DND-41 (cell line): ENCODE measurements around the gene CEMIP.
A peak's percentile ranks its signal among the peaks of the same experiment; 100 is the strongest.

Source experiments
- ATAC-seq: fragments of 200-7000 bp; cut with Tn5 transposase; 3 replicates; pipeline ENCODE4 v1.9.1; 2021; ENCODE audit warnings: low read depth; ENCODE audit not compliant: insufficient read depth
- DNase-seq: peaks from one replicate; pipeline ENCODE4 v3.0.0-alpha.2; 2020
- H2AFZ ChIP-seq: 2 replicates; pipeline ENCODE4 v1.6.0; 2012; ENCODE audit warnings: low read depth, low read length
- H3K27ac ChIP-seq: 2 replicates; pipeline ENCODE4 v1.5.1; 2012; ENCODE audit warnings: low read length, inconsistent platforms
- H3K27me3 ChIP-seq: fragments of 200-600 bp; sonication (generic); 2 replicates; pipeline ENCODE4 v1.6.0; 2012; ENCODE audit warnings: low read length, mild to moderate bottlenecking, inconsistent platforms; ENCODE audit not compliant: insufficient read depth, poor library complexity
- H3K36me3 ChIP-seq: 2 replicates; pipeline ENCODE4 v1.5.1; 2012; ENCODE audit warnings: low read length, inconsistent platforms; ENCODE audit not compliant: insufficient read depth
- H3K4me1 ChIP-seq: 2 replicates; pipeline ENCODE4 v1.5.1; 2012; ENCODE audit warnings: mild to moderate bottlenecking, low read length; ENCODE audit not compliant: insufficient read depth
- H3K4me2 ChIP-seq: 2 replicates; pipeline ENCODE4 v1.6.0; 2012; ENCODE audit warnings: mild to moderate bottlenecking, moderate library complexity, low read length, inconsistent platforms; ENCODE audit not compliant: insufficient read depth
- H3K4me3 ChIP-seq, 2 experiments: fragments of 200-600 bp in 1 of 2; shearing (Covaris generic) in 1 of 2; 2 replicates each; pipeline ENCODE4 v1.5.1; 2012 to 2016; ENCODE audit warnings: inconsistent platforms in 2 of 2, low read length in 2 of 2, mild to moderate bottlenecking in 2 of 2, low read depth in 1 of 2, moderate library complexity in 1 of 2
- H3K79me2 ChIP-seq: 2 replicates; pipeline ENCODE4 v1.6.0; 2012; ENCODE audit warnings: low read length, inconsistent platforms; ENCODE audit not compliant: insufficient read depth
- H3K9ac ChIP-seq: 2 replicates; pipeline ENCODE4 v1.6.0; 2012; ENCODE audit warnings: low read depth, mild to moderate bottlenecking, inconsistent platforms, low read length, moderate library complexity
- H3K9me3 ChIP-seq: 2 replicates; pipeline ENCODE4 v1.5.1; 2012; ENCODE audit warnings: low read length, moderate library complexity, mild to moderate bottlenecking, inconsistent platforms; ENCODE audit not compliant: insufficient read depth, severe bottlenecking
- H4K20me1 ChIP-seq: 2 replicates; pipeline ENCODE4 v1.6.0; 2012; ENCODE audit warnings: low read length; ENCODE audit not compliant: insufficient read depth
- EZH2 ChIP-seq: IDR thresholded peaks from 3 replicates; pipeline ENCODE4 v1.6.1; 2012; ENCODE audit warnings: borderline replicate concordance, low read depth, mild to moderate bottlenecking, moderate library complexity, low read length, inconsistent platforms; ENCODE audit not compliant: severe bottlenecking
- TF ChIP-seq, protein P1 (sequence below): IDR thresholded peaks from 2 replicates; pipeline ENCODE4 v1.5.1; 2012; ENCODE audit warnings: borderline replicate concordance, low read length, moderate library complexity, mild to moderate bottlenecking; ENCODE audit not compliant: poor library complexity, severe bottlenecking; ENCODE audit errors: extremely low read depth

The CEMIP gene

GRCh38 chr15:80990955-80991354 lies 211.8 kb downstream of the CEMIP start:
- Histone ChIP-seq H3K9ac (no peak overlapping the region), H3K27me3 (no peaks in the 10 kb centered on the region), H3K4me3 (no peak overlapping the region), H4K20me1 (peaks cover 11% of the 10 kb centered on the region; the same call in 1 of the 2 replicates), H3K27ac (no peak overlapping the region), H3K79me2 (peaks cover 36% of the 10 kb centered on the region), H3K4me2 (peak overlapping the region; percentile 93; the same call in 1 of the 2 replicates), H3K36me3 (peaks cover 8% of the 10 kb centered on the region; the same call in 1 of the 2 replicates), H2AFZ (no peak overlapping the region; the same call in 1 of the 2 replicates), H3K4me1 (peaks cover 41% of the 10 kb centered on the region), H3K9me3 (no peaks in the 10 kb centered on the region)
- DNase-seq (no peak), ATAC-seq (no peak)
- TF ChIP-seq, protein P1, sequence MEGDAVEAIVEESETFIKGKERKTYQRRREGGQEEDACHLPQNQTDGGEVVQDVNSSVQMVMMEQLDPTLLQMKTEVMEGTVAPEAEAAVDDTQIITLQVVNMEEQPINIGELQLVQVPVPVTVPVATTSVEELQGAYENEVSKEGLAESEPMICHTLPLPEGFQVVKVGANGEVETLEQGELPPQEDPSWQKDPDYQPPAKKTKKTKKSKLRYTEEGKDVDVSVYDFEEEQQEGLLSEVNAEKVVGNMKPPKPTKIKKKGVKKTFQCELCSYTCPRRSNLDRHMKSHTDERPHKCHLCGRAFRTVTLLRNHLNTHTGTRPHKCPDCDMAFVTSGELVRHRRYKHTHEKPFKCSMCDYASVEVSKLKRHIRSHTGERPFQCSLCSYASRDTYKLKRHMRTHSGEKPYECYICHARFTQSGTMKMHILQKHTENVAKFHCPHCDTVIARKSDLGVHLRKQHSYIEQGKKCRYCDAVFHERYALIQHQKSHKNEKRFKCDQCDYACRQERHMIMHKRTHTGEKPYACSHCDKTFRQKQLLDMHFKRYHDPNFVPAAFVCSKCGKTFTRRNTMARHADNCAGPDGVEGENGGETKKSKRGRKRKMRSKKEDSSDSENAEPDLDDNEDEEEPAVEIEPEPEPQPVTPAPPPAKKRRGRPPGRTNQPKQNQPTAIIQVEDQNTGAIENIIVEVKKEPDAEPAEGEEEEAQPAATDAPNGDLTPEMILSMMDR = no peak
- TF ChIP-seq EZH2 = no peak

- H3K79me2 ChIP-seq = peaks cover 31% of the 10 kb centered on the region
- H3K9me3 ChIP-seq = no peaks in the 10 kb centered on the region
- peaks cover 8% of the 10 kb centered on the region; the same call in 1 of the 2 replicates for H3K36me3 ChIP-seq
- H2AFZ ChIP-seq = no peak overlapping the region
- H3K27ac ChIP-seq = no peak overlapping the region
- no peak overlapping the region for H3K4me3 ChIP-seq
- TF ChIP-seq, protein P1 = peak; percentile 7
- no peak for TF ChIP-seq EZH2
- H3K9ac ChIP-seq = no peak overlapping the region
- peaks cover 41% of the 10 kb centered on the region for H3K4me1 ChIP-seq
- peaks cover 11% of the 10 kb centered on the region; the same call in 1 of the 2 replicates for H4K20me1 ChIP-seq
- ATAC-seq = no peak
- no peak overlapping the region for H3K4me2 ChIP-seq
- H3K27me3 ChIP-seq = no peaks in the 10 kb centered on the region
- peak; percentile 18 for DNase-seq
Observed at GRCh38 chr15:80991421-80991820, 212.3 kb downstream of the CEMIP start.

GRCh38 chr15:80992006-80992405 lies 212.8 kb downstream of the CEMIP start:
- Histone ChIP-seq H3K27me3 (no peaks in the 10 kb centered on the region), H3K4me3 (no peak overlapping the region), H3K9me3 (no peaks in the 10 kb centered on the region), H4K20me1 (peaks cover 5% of the 10 kb centered on the region; the same call in 1 of the 2 replicates), H3K4me2 (no peak overlapping the region), H3K27ac (no peak overlapping the region), H3K36me3 (peaks cover 2% of the 10 kb centered on the region; the same call in 1 of the 2 replicates), H3K9ac (no peak overlapping the region), H3K4me1 (peaks cover 35% of the 10 kb centered on the region), H3K79me2 (peaks cover 25% of the 10 kb centered on the region), H2AFZ (no peak overlapping the region)
- TF ChIP-seq EZH2 = no peak
- TF ChIP-seq, protein P1 = no peak
- ATAC-seq (no peak), DNase-seq (no peak)

DNA sequence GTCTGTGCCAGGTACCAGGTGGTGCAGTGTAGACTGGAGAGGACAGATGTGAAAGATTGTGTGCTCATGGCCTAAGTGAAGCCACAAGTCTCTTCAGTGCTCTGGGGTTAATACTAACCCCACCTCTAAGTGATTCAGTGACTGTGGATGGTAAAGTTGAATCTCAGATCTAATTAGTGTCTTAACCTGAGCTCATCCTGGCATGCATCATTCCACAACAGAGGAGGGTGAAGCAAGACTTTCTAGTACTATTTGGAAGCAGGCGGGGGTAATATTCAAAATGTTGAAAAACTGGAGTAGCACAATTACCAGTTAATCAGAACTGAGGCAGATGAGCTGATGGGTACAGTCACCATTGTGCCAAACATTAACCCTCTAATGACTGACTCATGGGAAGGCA lies 213.3 kb downstream of the CEMIP start:
- peaks cover 2% of the 10 kb centered on the region; the same call in 1 of the 2 replicates for H4K20me1 ChIP-seq
- DNase-seq (no peak), ATAC-seq (no peak)
- no peaks in the 10 kb centered on the region; the same call in 1 of the 2 replicates for H3K36me3 ChIP-seq
- peaks cover 21% of the 10 kb centered on the region for H3K79me2 ChIP-seq
- TF ChIP-seq, protein P1 = no peak
- TF ChIP-seq EZH2 = no peak
- H3K9ac ChIP-seq = no peak overlapping the region
- peaks cover 31% of the 10 kb centered on the region for H3K4me1 ChIP-seq
- H3K4me3 ChIP-seq = no peak overlapping the region
- no peak overlapping the region for H2AFZ ChIP-seq
- H3K4me2 ChIP-seq = no peak overlapping the region
- no peak overlapping the region for H3K27ac ChIP-seq
- H3K9me3 ChIP-seq = no peaks in the 10 kb centered on the region
- H3K27me3 ChIP-seq = no peaks in the 10 kb centered on the region
